Activated T-cell treated with anti-CD3 and anti-CD28 coated beads for 24 hours (primary cell): Measurements from ENCODE around the gene SNX10.

Experiments used
- DNase-seq: peaks from one replicate; pipeline ENCODE4 v3.0.0-alpha.2; 2020; ENCODE audit warnings: low read depth

Gene SNX10

DNA sequence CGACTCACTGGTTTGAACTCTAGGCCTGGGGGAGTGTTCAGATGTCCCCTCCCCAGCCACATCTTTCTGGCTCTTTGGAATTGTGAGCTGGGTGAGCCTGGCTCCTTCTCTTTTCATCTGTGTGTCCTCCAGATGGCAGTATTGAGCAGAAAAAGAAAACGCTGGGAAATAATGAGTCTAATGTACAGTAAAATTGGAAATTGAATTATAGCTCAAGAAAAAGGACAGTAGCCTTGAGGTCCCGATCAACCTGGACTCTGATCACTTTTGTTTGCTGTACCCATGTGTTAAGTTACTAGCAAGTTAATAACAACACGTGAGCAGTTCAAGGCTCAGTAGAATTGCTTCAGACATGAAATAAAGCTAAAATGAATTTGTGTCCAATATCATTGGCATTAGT lies 77.9 kb downstream of the SNX10 start:
- DNase-seq = peak; percentile 26

DNA sequence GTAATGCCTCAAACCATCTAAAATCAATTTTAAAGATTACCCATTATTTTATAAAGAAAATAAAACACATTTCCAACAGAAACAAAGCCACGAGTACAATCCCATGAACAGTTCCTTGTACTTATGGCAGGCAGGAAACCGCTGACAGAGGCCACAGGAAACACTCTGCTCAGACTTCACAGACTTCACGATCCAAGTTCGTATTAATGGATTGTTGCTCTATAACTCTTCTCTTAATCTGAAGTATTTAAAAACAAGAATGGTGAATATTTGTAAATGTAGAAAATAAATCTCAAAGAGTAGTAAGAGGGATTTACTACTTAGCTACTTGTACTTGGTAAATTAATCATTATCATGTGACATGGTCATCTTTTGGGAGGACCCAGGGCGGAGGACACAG lies 78.3 kb downstream of the SNX10 start:
- no peak for DNase-seq

DNA sequence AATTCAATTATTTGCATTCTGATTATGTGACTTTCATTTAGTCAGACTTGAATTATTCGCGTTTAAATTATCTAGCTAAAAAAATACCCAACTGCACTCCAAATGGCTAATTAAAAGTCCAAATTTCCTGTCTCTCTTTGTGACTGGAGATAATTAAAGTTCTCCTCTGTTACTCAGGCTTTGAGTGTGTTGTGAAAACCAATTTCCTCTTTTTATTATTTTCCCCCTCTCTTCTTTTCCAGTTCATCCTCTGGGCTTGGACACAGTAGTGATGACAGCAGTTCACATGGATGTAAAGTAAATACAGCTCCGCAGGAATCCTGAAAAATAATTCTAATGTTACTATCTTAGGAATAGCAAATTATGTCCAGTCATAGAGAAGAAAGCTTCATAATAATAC lies 80.6 kb downstream of the SNX10 start:
- no peak for DNase-seq

DNA sequence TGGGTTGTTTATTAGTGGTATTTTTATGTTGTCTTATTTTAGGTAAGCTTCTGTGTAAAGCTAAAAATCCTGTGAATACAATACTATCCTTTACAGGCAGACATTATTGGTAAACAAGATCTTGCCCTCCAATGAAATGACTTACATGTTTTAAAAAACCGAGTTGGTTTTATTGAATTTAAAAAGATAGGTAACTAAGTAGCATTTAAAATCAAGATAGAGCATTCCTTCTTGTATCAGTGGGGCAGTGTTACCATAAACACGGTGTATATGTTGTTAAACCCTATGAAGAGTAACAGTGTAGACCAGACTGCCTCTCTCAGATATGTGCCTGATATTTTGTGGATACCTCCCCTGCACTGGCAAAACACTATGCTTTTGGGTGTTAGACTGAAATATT lies 81.0 kb downstream of the SNX10 start:
- DNase-seq = no peak

DNA sequence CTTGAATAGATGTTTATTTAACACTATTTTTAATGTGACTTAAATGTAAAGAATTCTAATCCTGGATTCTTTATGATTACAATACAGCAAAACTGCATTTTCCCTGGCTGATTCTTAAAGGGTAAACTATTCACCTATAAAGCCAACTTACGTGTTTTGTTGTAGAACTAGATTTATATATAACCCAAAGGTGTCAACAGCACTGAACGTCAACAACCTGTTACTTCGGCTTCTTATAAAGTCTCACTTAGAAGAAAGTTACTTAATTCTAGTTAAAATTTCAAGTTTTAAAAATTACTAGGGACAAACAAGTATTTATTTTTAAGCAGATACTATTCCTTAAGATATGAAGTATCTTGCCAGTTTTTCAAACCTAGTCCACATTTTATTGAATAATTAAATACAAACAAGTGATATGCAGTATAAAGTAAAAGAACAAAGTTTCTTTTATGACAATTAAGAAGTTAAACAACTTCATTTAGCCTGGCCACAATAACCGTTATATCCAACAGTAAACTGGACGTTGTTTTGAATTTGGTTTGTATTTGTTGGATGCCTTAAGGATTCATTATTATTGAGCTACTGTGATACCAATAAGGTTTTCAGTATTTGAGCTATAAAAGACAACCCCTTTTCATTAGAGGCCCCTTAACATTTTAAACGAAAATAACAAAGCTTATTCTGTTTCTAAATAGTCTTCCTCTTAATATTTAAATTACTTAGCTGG lies 83.1 kb downstream of the SNX10 start:
- DNase-seq = no peak

DNA sequence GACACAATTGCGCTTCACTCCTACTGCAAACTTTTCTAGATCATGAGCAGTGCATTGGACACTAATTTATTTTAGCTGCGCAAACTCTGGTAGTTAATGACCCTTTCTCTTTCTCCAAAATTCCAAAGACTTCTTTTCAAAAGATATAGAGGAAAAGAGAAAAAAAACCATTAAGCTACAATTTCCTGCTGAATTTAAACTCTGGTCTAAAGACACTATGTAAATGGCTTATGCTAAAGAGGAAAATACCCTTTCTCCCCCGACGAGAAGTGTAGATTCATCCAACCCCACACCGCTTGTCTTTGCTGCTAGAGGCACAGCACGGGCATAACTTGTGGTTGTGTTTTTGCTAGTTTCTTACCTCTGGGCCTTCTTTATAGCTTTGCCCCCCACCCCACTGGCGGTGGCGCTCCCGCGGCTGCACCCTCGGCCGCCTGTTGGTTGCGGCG lies 84.1 kb downstream of the SNX10 start:
- no peak for DNase-seq

DNA sequence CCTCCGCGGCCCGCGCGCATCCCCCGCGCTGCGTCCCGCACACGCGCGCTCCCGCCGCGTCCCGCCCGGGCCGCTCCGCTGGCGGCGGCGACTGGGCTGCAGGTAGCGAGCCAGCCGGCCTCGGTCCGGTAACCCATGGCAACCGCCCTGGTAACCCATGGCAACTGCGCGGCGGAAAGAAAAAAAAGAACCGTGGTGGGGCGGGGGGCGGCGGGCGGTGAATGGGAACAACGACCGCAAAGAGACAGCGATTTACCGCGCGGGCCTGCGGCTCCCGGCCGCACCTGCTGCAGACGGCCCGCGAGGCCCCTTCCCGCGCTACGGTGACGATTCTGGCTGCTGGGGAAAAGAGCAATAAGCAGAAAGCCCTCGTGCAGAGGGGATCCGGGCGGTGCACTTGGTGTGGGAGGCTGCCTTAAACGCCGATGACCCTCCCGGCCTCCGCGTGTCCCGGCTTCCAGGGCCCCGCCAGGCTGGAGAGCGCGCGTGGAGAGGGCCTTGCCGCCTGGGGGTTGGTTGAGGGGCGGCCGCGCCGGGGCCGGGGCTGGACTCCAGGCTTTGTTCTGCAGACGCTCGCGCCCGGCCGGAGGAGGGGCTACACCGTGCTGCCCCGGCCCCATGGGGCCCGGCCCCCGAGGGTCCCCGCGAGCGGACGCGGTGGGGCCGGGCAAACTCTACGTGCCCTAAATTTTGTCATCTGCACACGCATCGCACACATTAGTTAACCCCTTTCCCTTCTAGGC lies 84.7 kb downstream of the SNX10 start:
- peak; percentile 10 for DNase-seq

DNA sequence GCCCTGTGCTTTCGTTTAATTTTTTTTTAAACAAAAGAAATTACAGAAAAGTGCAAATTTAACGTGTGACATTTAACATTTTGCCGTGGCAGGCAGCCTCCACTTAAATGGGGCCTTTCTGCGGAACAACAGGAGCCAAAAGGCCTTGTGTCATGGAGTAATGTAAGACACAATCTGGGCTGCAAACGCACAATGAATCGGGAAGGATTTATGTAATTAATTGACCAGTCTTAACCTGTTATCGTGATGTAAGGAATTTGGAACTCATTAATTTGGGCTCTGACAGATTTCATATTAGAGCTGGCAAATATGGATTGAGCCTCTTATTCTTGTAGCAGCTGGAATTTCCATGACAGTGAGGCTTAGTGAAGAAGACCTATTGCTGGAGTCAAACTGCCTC lies 86.4 kb downstream of the SNX10 start:
- no peak for DNase-seq

DNA sequence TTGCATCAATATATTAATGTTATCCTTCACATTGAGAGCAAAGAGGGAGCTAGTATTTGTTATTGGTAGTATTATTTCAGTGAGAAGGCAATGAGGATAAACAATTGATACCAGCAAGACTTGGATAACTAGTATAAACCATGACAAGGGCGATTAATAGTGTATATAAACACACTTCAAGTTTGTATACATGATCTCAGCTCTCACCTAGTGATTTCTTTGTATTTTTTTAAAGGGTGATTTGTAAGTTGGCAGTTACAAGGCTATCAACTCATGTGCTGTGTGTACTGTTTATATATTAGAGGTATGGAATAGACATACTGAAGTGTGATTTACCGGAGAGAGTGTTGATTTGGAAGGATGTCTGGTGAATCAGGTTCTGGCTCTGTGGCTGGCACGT lies 88.0 kb downstream of the SNX10 start:
- no peak for DNase-seq

DNA sequence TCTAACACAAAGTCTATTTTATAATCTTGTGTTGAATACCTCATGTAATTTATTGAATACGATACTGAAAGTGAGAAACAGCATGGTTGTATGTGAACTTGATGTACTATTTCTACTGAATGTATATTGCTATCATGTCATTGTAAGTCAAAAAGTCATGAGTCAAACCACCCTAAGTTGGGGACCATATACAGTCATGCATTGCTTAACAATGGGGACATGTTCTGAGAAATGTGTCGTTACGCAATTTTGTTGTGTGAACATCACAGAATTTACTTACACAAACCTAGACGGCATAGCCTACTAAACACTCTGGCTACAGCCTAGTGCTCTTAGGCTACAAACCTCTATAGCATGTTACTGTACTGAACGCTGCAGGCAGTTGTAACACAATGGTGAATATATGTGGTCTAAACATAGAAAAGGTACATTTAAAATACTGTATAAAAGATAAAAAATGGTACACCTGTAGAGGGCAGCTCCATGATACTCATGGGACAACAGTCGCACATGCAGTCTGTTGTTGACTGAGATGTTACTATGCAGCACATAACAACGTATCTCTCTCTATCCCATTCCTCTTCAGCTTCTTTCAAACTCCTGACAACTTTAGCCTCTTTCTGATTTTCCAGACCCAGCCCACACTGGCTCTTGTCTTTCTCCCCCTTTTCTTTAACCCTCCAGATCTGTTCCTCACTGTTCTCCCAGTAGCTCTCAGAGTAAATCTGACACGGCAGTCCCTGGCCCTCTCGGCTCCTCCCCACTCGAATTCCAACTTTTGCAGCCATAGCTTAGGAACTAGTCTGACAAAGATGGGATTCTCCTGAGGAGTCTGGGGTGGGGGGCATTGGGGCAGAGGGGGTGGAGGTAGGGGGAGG lies 90.1 kb downstream of the SNX10 start:
- no peak for DNase-seq

DNA sequence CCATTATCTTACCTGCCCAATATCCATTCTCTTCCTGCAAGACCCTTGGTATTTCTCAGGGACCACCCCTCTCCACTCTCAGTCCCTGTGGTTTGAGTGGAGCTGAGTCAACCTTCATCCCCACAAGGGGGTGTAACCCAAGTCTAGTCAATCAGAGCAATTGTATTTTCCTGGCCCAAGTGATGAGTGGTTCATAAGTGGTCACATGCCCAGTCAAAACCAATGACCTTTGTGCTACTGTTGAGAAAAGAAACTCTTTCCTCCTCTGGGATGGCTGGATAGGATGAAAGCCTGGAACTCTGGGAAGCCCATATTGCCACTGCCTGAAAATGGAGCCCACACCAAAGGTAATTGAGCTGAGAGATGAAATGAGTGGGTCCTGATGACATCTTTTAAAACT lies 93.6 kb downstream of the SNX10 start:
- no peak for DNase-seq

DNA sequence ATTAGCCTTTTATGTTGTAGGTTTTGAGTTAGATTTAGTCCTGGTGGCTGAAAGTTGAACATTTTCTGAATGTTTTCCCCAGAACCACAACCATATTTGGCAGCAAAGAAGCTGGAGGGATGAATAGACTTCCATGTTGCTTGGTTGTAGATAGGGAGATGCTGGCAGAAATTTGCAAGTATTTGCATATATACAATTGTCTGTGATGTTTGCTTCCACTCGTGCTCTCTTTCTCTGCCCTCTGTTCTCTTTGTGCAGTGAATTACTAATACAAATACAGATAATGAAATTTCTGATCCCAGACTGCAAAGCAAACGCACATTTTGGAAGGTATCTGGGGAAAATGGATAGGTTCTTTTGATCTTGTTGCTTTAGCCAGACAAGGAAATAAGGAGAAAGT lies 96.1 kb downstream of the SNX10 start:
- no peak for DNase-seq

DNA sequence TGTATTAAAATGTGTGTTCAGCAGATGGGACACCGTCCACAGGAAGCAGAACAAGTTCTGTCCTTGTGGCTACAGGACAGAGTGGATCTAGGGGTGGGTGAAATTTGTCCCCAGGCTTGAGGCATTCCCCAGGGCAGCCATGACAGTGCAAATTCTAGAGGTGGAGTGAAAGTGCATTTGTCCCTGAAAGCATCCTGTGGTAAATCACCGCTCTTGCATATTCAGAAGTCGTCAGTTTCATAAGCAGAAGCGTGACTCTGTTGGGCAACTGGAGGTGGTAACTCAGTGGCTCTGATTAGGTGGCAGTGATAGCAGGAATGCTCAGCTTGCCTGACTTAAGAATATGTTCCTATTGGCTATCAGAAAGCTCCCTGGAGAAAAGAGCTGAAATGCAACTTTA lies 96.6 kb downstream of the SNX10 start:
- DNase-seq = no peak

DNA sequence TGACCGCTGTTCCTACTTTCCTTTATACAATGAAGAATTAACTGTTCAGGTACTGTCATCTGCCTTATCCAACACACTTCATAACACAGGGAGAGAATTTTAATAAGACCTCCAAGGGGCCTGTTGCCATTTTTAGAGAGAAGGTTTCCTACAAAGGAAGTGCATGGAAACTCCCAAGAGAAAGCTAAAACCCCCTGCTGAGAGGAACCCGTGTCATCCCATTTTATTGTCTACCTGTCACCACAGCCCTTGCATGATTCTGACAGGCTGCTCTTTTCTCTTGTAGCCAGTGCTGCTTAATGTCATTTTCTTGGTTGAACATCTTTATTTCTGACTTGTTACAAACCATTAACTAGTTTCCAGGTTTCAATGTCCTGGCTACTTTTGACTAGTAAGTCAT lies 98.4 kb downstream of the SNX10 start:
- DNase-seq = no peak

DNA sequence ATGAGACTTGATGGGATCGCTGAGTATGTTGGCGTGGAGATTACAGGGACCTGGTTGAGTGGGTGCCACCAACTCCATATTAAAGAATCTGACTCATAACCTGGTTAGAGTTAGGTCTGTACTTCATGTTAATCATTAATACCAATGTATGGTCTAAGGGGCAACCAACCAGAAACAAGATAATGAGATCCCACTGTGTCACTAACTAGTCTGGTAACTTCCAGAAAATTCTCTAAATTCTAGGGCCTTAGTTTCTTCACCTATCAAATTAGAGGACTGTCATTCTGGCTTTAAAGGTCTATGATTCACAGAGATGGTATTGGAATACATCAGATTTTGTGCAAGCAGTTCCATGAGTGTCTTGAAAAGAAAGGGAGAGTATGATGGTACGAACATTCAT lies 102.2 kb downstream of the SNX10 start:
- no peak for DNase-seq

DNA sequence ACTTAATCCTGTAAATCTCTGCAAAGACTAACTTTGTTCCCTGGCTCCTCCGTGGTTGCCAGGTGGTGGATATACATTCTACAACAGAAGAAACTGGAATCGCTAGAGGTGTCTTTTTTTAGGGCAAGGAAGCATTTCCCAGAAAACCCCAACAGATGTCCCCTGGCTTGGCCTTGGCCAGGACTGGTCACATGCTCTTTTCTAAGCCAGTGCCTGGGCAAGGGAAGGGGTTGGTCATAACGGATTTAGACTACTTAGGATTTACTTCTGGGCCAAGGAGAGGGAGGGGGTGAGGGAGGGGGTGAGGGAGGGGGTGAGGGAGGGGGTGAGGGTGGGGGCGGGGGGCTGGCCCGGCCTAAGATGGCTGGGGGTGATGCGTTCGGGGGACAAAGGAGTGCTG lies 105.7 kb downstream of the SNX10 start:
- no peak for DNase-seq

DNA sequence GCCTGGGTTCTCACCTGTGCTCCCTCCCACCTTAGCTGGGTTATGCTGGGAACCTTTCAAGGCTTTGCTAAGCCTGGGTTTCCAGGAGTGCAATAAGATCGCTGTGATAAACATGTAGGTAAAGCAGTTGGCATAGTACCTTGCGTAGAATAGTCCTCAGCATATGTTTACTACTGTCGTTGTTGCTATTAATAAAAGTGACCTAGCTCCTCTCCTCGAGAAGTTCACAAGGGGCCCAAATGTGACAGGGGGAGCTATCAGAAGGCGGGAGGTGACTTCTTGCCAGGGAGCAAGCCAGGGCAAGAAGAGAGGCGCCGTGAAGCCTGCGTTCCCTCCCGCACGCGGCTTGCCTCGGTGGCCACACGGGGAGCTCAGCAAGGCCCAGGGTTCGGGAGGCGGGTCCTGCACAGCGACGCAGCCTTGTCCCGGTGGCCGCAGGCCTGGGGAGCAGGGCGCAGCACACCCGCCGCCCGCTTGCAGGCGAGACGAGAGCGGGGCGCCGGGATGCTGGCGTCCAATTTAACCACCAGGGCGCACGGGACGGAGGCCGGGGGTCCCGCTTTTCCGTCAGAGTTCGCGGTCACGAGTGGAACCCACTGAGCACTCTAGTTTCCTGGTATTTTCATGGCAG lies 106.2 kb downstream of the SNX10 start:
- no peak for DNase-seq

DNA sequence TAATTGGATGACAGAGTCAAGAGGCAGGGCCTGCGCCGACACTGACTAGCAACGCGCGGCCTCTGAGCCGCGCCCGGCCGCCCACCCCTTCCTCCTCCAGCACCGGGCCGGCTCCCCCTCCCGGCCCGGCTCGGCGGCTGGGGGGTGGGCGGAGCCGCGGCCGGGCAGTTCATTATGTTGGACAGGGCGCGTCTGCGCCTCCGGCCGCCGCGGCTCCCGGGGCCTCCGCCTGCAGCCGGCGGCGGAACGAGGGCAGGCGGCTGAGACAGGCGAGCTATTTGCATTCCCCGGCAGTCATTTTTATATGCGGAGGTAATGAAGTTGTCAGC lies 106.7 kb downstream of the SNX10 start:
- DNase-seq = peak; percentile 22

DNA sequence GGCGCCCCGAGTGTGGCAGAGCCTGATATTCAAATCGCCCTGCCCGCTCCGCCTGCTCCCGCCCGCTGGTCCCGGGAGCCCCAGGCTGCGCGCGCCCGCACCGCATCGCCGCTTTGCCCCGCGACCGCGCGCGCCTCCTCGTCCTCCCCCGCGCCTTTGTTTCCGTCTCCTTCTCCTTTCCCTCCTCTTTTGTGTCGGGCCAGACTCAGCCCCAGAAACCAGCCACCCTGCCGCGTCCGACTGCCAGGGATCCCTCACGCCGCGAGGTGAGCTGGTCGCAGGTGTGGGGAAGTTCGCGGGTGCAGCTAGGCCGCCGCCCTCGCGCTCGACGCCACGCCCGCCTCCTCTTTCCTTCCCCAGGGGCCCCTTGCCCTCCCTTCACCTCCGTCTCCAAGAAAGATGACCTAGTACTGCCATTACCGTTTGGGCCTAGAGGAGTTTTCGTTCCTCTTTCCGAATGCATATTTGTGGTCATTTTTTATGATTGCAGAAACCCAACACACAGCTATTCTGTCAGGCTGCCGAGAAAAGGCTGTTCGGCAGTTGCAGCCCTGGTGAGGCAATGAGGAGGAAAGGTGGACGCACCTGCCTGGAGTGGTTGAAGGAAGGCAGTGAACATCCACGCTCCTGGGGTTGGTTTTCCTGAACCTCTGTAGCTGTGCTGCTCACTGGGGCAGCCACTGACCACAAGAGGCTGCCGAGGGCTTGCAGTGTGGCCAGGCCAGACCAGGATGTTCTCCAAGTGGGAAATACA lies 107.3 kb downstream of the SNX10 start:
- peak; percentile 4 for DNase-seq

DNA sequence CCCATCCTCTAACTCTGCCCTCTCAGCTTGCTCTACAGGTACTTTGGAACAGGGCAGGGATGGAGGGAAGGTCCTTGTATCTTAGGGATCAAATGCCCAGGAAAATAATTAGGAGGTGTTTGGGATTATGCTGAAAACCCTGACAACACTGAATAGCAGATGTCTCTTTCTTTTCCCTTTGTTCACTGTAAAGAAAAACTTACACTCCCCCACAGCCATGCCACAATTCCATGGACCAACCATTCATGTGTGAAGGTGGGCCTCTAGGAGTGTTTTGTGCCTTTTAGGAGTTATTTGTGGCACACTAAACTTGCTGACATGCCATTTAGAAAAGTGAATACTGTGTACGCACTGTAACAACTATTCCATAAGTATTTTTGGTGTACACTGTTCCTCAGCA lies 108.1 kb downstream of the SNX10 start:
- no peak for DNase-seq

DNA sequence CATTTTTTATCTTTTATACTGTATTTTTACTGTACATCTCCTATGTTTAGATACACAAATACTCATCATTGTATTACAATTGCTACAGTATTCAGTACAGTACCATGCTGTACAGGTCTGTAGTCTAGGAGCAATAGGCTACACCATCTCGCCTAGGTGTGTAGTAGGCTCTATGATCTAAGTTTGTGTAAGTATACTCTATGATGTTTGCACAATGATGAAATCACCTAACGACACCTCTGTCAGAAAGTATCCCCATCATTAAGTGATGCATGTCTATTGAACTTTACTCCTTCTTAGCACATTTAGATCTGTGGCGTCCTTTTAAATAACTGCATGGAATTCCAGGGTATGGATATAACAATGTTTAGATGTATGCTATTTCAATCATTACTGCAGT lies 112.0 kb downstream of the SNX10 start:
- DNase-seq = no peak
